ENCODE results near the gene EHD1. TPM values are rescaled to one million over a fixed set of nuclear protein-coding genes. Genes with fewer than 3 reads are reported as not detected.

Gene EHD1
- total RNA-seq, 2 donors from 2014 or later, result 67.4 to 140 TPM

DNA sequence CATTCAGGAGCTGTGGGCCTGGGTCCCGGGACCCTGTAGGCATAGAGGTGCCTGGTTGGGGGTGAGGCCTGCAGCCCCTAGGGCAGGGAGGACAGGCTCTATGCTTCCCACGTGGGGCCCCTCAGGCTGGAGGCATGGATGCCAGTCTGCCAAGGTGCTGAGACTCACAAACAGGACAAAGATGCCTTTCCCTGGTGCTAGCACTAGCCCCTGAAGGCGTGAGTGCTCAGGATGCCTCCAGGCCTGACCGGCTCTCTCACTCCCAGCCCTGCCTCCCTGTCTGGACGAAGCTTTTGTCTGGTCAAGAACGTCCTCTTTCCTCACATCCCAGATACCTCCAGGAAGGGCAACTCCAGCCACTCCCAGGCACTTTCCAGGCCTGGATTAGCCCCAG, 36.1 kb downstream of the EHD1 start:
- ATAC-seq (ENCODE audit: insufficient number of reproducible peaks, low FRiP score, low read depth) (no peak), DNase-seq (ENCODE audit: low spot score) (no peak)
- H3K4me3 ChIP-seq, result no peak overlapping the region
- no peaks in the 10 kb centered on the region for H3K36me3 ChIP-seq
- H3K4me1 ChIP-seq (ENCODE audit: control insufficient read depth in 1 of 2, low read depth in 2 of 2), result peaks cover 3 to 11% of the 10 kb centered on the region in 2 donors
- H3K27ac ChIP-seq, result no peak overlapping the region
- no peaks in the 10 kb centered on the region for H3K9me3 ChIP-seq
- no peaks in the 10 kb centered on the region for H3K27me3 ChIP-seq (replicated peaks; ENCODE audit: insufficient read depth)
- TF ChIP-seq, protein P1, sequence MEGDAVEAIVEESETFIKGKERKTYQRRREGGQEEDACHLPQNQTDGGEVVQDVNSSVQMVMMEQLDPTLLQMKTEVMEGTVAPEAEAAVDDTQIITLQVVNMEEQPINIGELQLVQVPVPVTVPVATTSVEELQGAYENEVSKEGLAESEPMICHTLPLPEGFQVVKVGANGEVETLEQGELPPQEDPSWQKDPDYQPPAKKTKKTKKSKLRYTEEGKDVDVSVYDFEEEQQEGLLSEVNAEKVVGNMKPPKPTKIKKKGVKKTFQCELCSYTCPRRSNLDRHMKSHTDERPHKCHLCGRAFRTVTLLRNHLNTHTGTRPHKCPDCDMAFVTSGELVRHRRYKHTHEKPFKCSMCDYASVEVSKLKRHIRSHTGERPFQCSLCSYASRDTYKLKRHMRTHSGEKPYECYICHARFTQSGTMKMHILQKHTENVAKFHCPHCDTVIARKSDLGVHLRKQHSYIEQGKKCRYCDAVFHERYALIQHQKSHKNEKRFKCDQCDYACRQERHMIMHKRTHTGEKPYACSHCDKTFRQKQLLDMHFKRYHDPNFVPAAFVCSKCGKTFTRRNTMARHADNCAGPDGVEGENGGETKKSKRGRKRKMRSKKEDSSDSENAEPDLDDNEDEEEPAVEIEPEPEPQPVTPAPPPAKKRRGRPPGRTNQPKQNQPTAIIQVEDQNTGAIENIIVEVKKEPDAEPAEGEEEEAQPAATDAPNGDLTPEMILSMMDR (IDR thresholded peaks at IDR 0.05), result no peak

DNA sequence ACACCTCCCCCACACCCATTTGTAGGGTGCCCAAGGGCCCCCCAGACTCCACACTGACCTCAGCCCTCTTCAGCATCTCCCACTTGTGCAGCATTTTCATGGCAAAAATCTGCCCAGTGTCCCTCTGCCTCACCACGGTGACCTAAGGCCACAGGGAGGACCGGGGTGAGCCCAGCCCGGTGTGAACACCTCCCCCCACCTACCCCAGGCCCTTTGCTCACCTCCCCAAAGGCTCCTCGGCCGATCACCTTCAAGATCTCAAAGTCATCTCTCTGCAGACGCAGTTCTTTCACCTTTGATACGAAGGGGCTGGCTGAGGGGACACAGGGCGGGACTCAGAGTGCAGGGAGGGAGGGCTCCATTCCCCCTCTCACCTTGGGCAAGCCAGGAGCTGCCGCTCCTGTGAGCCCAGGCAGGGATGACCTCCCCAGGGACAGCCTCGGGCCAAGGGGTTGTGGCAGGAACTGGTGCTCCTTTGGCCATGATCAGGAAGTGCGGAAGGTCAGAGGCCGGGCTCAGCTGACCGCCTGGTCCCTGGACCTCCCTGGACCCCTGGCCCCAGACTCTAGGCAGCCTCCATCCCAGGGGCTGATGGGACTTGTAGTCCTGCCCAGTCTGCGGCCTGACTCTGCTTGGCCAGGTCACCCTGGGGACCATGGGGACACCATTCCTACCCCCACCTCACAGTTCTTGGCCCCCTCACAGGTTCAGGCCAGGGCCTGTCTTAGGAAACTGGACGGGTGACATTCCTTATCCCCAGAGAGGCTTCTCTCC, 36.6 kb downstream of the EHD1 start:
- TF ChIP-seq, protein P1 (IDR thresholded peaks at IDR 0.05), result no peak
- DNase-seq (ENCODE audit: low spot score), result no peak
- H3K27ac ChIP-seq, result no peak overlapping the region
- no peaks in the 10 kb centered on the region for H3K36me3 ChIP-seq
- H3K27me3 ChIP-seq (replicated peaks; ENCODE audit: insufficient read depth), result no peaks in the 10 kb centered on the region
- H3K9me3 ChIP-seq, result no peaks in the 10 kb centered on the region
- ATAC-seq (ENCODE audit: insufficient number of reproducible peaks, low FRiP score, low read depth), result no peak
- no peak overlapping the region for H3K4me3 ChIP-seq
- H3K4me1 ChIP-seq (ENCODE audit: control insufficient read depth in 1 of 2, low read depth in 2 of 2), result peaks cover 3 to 10% of the 10 kb centered on the region in 2 donors

- Histone ChIP-seq H3K4me1 (ENCODE audit: control insufficient read depth in 1 of 2, low read depth in 2 of 2) (peaks cover 3 to 10% of the 10 kb centered on the region in 2 donors), H3K27me3 (replicated peaks; ENCODE audit: insufficient read depth) (no peaks in the 10 kb centered on the region), H3K36me3 (no peaks in the 10 kb centered on the region), H3K27ac (no peak overlapping the region), H3K9me3 (no peaks in the 10 kb centered on the region), H3K4me3 (no peak overlapping the region)
- ATAC-seq (ENCODE audit: insufficient number of reproducible peaks, low FRiP score, low read depth) (no peak), DNase-seq (ENCODE audit: low spot score) (no peak)
- TF ChIP-seq, protein P1 (IDR thresholded peaks at IDR 0.05), result no peak
Measured at GRCh38 chr11:64839887-64840782, 38.3 kb downstream of the EHD1 start.

- Histone ChIP-seq H3K4me1 (ENCODE audit: control insufficient read depth in 1 of 2, low read depth in 2 of 2) (peaks cover 0 to 2% of the 10 kb centered on the region in 2 donors), H3K4me3 (no peak overlapping the region), H3K36me3 (no peaks in the 10 kb centered on the region), H3K27me3 (replicated peaks; ENCODE audit: insufficient read depth) (no peaks in the 10 kb centered on the region), H3K27ac (no peak overlapping the region), H3K9me3 (no peaks in the 10 kb centered on the region)
- ATAC-seq (ENCODE audit: insufficient number of reproducible peaks, low FRiP score, low read depth), result no peak
- DNase-seq (ENCODE audit: low spot score), result no peak
- TF ChIP-seq, protein P1 (IDR thresholded peaks at IDR 0.05), result no peak
Measured at GRCh38 chr11:64839335-64839734, 39.1 kb downstream of the EHD1 start.

Data from thoracic aorta (tissue), 2 donors.